GM18507 (cell line): ENCODE results near the gene STK32B.

Experiments
- DNase-seq: peaks from one replicate; pipeline ENCODE4 v3.0.0; 2011; ENCODE audit warnings: low read depth; ENCODE audit not compliant: insufficient read length; ENCODE audit errors: extremely low spot score
- FAIRE-seq: peaks from 2 replicates; lab custom pipeline; 2011; peaks lifted over from hg19 to GRCh38; lab: Jason Lieb, UNC

STK32B gene

GRCh38 chr4:5524446-5525299, 473.4 kb downstream of the STK32B start:
- DNase-seq (no peak), FAIRE-seq (no peak)

DNA sequence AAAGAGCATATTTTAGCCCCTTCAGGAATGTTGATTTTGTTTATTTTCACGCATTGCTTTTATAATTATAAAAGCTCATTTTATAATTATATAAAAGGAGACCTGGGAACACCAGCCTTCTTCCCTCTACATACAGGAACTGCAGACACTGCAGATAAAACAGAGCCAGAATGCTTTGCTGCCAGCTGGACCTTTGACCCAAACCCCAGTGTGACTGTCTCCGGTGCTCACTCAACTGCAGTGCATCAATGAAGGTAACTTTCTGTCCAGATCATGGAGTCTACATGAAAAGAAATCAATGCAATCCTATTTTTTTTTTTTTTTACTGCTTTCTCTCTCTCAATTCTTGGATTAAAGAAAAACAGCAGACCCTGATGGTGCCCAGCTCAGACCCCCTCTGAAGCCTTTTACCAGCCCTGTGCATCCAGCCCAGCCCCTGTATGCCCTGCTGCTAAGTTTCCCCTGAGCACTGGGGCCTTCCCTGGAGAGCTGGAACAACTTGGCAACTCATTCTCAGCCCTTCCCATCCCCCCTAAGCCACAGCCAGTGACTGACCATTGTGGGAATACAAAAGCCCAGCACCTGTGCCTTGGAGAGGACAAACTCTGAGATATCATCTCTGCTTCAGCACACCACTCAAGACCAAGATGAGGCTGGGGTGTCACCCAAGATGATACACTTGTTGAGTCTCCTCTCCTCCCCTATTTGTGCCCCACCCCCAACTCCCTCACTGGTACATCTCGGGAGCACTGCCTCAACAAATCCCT, 475.0 kb downstream of the STK32B start:
- FAIRE-seq, result no peak
- no peak for DNase-seq

DNA sequence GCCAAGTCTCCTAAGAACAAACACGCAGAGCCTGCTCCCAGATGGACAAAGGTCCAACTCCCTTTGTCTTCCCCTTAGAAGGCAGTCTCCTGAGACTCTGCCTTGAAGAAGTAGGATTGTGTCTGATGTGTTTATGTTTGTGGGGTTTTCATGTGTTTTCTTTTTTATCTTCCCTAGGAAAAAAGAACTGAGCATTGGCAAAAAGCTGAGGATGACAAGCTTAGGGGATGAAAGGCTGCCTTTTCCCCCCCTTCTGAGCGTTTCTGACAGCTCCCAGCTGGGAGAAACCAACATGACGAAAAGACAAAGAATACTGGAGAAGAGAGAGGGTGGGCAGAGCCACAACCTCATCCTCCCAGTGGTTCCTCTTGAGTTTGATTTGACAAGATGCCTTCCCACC, 475.9 kb downstream of the STK32B start:
- DNase-seq (no peak), FAIRE-seq (no peak)

- no peak for DNase-seq
- no peak for FAIRE-seq
Measured at GRCh38 chr4:5528031-5528436, 476.8 kb downstream of the STK32B start.

DNA sequence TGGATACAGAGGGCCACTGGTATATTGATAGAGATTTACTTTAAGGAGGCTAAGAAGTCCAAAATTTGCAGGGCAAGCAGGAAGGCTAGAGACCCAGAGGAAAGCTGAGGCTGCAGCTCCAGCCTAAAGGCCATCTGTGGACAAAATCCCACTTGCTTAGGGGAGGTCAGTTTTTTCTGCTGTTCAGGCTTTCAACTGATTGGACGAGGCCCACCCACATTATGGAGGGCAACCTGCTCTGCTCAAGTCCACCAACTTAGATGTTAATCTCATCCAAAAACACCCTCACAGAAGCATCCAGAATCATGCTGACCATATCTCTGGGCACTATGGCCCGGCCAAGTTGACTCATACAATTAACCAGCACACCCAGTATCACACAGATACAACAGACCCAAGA, 480.8 kb downstream of the STK32B start:
- FAIRE-seq (no peak), DNase-seq (no peak)

DNA sequence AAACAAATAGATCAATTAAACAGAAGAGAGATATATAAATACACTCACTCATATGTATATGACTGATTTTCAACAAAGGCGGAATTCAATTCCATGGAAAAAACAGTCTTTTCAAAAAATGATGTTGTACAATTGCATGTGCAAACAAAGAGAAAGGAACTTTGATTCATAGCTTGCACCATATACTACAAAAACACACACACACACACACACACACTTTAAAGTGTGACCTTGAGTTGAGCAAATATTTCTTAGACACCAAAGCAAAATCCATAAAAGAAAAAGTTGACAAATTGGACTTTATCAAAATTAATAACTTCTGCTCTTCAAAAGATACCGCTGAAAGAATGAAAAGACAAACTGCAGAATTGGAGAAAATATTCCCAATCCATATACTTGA, 488.3 kb downstream of the STK32B start:
- DNase-seq, result no peak
- no peak for FAIRE-seq

- FAIRE-seq, result no peak
- DNase-seq, result no peak
Measured at GRCh38 chr4:5541169-5541568, 489.9 kb downstream of the STK32B start.

DNA sequence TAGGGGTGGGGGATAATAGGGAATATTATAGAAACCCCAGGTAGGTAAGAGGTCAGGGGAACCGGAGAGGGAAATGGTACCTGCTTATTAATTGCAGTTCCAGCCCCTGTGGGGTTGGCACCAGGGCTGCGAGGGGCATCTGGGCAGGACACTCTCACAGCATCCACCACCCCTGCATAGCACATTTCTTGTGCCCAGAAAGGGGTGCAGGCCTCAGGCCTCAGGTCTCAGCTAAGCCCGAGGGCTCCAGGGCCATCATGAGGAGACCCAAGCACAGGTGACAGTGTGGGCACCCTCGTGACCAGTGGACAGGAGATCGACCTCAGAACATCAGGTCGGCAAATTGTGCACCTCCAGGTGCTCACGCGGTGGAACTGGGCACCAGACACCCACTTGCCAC, 492.4 kb downstream of the STK32B start:
- FAIRE-seq, result no peak
- DNase-seq, result no peak

- FAIRE-seq (no peak), DNase-seq (no peak)
Measured at GRCh38 chr4:5544762-5545161, 493.5 kb downstream of the STK32B start.

DNA sequence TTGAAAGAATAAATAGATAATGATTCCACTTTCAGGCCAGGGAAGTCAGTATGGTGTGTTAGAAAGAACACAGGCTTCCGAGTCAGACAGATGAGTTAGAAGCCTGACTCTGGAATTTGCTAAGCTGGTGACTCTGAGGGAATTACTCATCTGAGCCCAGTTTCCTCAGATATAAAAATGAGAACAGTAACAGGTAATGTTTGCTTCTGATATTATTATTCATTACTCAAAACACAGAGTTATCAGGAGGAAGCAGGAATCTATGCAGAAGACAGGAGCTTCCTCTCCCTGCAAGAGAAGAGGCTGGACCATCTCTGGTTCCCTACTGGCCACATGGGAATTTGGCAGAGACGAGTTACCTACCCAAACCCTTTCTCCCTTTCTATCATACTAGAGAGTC, 494.0 kb downstream of the STK32B start:
- no peak for DNase-seq
- FAIRE-seq, result no peak

DNA sequence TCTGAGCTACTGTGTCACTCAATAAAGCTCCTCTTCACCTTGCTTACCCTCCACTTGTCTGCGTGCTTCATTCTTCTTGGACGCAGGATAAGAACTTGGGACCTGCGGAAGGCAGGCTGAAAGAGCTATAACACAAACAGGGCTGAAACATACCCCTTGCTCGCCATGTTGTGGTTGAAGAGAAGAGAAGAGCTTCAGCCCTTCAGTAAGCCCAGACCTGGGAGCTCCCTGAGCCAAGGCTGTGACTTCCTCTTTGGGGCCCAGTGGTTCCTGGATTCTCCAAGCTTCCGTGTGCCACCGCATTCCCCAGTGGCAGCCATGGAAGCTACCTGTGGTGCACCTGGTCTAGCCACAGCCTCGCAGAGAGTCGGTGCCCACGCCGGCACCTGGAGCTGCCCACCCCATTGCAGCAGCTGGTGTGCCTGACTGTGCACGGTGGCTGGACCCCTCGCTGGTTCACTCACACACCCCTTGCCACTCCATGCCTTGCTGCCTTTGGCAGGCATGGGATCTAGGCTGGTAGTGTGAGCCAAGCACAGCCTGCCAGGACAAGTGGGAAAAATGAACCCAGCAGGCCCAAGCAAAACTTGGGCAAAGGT, 496.5 kb downstream of the STK32B start:
- DNase-seq (no peak), FAIRE-seq (no peak)
